Superior temporal gyrus (tissue), 1 donor: ENCODE measurements around the gene PLEKHA1.

Experiments
- DNase-seq: peaks from one replicate; pipeline ENCODE4 v3.0.0-alpha.2; 2016; ENCODE audit errors: extremely low spot score

The PLEKHA1 gene

GRCh38 chr10:122376364-122376961 lies 2.0 kb downstream of the PLEKHA1 start:
- peak; percentile 50 for DNase-seq

DNA sequence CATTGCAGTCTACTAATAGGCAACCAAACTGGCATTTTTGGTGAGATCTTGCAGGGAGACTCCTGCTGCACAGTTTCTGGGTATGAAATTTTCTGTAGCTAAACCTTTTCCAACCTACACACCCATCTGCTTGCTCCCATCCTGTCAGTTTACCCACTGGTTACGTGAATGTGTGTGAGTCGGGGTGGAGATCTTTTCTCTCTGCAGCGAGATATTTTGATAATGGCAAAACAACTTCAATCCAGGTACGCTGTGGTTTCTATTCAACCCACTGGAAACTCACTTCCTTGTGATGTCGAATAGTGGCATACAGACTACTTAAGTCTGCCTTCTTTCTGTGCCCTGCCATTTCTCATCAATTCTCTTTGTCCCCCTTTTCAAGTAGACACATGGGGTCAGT lies 4.5 kb downstream of the PLEKHA1 start:
- DNase-seq: no peak

DNA sequence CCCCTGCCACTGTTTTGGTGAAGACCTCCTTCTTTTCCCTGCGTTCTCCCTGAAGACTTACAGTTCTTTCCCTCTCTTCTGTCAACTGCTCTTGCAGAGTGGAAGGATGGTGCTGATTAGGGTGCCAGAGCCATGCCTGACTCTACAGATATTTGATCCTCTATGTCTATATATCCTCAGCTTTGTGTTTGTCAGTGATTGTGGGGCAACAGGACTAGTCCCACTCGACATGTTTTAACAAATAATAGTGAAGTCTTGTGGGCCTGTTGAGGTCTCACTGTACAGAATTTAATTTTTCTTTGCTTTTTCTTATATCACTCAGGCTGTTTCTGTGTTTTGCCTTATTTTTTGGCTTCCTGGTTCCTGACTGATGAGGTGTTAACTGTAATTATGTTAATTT lies 5.0 kb downstream of the PLEKHA1 start:
- DNase-seq: no peak

DNA sequence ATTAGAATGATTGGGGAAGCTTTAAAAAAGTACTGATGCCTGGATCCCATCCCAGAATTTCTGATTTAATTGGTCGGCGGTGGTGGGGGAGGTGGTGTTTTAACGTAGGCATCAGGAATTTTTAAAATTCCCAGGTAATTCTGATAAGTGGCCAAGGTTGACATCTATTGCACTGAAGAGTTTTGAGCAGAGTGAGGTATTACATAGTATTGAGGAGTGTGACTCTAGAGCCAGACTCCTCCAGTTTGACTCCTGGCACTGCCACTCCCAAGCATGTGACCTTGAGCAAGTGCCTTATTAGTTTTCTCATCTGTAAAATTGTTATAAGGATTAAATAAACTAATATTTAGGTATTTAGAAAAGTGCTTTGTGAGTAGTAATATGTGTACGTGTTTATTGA lies 6.2 kb downstream of the PLEKHA1 start:
- DNase-seq: no peak

- DNase-seq: no peak
These were observed 7.2 kb downstream of the PLEKHA1 start for GRCh38 chr10:122381680-122382079.

DNA sequence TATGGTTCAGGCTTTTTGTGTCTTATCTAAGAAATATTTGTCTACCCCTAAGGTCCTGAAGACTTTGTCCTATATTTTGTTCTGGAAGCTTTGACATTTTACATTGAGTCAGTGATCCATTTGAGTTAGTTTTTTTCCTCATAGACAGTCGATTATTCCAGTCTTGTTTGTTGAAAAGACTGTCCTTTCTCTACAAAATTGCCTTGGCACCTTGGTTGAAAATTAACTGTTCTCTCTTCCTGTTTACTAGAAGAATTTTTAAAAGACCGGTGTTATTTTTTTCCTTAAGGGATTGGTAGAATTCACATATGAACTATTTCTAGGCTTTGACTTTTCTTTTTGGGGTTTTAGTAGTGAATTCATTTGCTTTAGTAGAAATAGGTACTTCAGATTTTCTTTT lies 12.0 kb downstream of the PLEKHA1 start:
- no peak for DNase-seq

DNA sequence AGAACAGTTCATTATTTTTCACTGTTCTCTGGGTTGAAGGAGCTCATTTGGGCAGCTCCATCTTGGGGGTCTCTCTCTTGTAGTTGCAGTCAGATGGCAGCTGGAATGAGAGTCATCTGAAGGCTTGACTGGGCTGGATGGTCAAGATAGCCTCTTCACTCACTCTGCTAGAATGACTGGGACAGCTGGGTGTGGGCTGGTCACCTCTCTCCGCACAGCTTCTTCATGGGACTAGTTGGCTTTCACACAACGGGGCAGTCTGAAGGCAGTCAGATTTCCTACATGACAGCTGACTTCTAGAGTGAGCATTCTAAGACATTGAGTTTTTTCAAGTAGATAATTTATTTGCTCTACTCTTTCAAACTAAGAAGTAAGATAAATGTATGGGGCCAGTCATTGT lies 13.1 kb downstream of the PLEKHA1 start:
- DNase-seq: no peak

- DNase-seq: no peak
These were observed 13.9 kb downstream of the PLEKHA1 start for GRCh38 chr10:122388287-122388997.

DNA sequence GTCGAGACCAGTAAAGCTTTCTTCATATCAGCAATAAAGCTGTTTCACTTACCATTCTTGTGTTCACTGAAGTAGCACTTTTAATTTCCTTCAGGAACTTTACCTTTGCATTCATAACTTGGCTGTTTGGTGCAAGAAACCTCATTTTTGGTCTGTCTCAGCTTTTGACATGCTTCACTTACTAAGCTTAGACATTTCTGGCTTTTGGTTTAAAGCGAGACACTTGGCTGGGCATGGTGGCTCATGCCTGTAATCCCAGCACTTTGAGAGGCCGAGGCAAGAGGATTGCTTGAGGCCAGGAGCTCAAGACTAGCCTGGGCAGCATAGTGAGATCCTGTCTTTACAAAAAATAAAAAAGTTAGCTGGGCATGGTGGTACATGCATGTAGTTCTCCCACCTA lies 15.8 kb downstream of the PLEKHA1 start:
- DNase-seq: no peak

DNA sequence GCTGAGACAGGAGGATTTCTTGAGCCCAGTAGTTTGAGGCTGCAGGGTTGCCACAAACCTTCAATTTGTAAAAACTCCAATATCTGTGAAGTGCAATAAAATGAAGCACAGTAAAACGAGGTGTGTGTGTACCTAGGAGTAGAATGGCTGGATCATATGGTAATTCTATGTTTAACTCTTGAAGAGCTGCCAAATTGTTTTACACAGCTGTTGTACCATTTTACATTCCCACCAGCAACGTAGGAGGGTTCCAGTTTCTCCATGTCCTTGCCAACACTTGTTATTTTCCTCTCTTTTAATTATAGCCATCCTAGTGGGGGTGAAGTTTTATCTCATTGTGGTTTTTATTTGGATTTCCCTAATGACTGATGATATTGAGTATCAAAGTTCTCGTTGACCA lies 16.2 kb downstream of the PLEKHA1 start:
- no peak for DNase-seq

GRCh38 chr10:122391875-122392274 lies 17.4 kb downstream of the PLEKHA1 start:
- DNase-seq: peak; percentile 65

GRCh38 chr10:122392835-122393234 lies 18.3 kb downstream of the PLEKHA1 start:
- no peak for DNase-seq

GRCh38 chr10:122393288-122393687 lies 18.8 kb downstream of the PLEKHA1 start:
- DNase-seq: no peak

GRCh38 chr10:122402548-122403131 lies 28.1 kb downstream of the PLEKHA1 start:
- no peak for DNase-seq

DNA sequence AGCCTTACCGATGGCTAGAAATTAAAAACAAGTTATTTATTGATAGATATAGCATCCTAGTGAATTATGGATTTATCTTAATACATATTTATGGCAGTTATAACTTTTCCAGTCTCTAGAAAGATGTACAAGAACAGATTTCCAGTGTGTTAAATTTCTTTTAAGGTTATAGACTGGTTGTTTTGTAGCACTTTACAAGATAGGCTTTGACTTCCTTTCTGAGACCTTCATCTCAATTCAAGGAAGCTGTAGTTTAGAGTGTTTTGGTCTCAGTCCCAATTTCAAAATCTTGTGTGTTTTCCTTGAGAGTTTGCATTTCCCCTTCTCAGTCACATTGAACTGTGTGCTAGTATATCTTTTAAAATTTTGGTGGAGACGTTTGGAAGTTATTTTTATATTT lies 30.1 kb downstream of the PLEKHA1 start:
- no peak for DNase-seq

- DNase-seq: peak; percentile 69
These were observed 33.0 kb downstream of the PLEKHA1 start for GRCh38 chr10:122407375-122408125.

GRCh38 chr10:122413327-122413726 lies 38.8 kb downstream of the PLEKHA1 start:
- DNase-seq: no peak

DNA sequence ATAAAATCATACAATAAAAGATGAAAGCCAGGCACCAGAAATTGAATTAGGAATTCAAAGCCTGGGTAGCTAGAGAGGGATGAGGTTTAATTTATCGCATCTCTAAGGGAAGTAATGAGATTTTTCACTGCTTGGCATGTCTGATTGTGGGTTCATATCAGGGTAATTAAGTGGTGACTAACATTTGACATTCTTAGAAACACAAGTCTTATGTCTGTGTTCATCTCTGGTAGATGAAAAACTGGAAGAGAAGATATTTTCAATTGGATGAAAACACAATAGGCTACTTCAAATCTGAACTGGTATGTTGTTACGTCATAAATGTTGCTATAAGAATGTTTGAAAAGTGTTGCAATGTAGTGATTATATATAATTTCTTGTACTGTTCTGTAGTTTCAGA lies 43.2 kb downstream of the PLEKHA1 start:
- no peak for DNase-seq

DNA sequence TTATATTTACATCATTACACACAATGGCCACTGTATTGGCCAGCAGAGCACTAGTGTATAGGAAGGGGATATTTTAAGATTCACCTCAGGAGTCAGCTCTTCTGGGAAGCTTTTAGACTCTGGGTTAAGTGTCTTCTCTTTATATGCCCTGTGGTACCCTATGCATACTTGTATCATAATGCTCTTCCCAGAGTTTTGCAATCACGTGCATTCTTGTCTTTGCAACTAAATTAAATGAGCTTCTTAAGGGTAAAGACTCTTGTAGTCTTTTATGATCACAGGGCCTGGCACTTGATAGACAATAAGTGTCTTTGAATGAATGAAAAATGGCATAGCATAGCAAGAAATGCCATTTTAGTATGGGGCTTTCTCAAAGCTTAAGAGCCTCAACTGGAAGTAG lies 44.5 kb downstream of the PLEKHA1 start:
- no peak for DNase-seq

DNA sequence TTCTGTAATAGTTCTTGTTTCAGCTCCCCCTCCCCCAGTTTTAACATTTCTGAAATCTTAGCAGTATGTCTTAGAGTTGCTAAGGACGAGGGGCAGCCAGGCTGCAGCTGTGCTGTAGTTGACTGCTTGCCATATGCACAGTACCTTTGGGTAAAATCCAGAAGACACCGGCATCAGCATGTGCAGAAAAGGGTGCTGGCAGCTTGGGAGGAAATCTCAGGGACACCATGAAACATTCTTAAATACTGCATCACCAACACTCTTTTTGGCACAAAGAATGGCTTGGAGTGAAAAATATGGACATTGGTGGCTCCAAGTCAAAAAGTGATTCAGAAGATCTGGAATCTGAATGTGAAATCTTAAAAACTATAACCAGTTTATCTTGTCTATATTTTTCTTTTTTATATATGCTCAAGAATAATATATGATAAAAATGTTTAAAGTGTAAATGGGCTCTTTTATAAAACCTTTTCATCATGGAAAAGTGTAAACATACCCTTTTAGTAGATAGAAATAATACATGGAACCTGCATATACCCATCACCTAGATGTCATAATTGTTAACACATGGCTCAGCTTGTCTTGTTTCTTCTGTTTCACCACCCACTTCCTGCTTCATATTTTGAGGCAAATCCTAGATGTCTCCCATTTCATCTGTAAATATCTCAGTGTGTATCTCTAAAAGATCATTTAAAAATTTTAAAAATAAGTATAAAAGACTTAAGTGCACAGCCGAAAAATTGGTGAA lies 45.5 kb downstream of the PLEKHA1 start:
- peak; percentile 67 for DNase-seq

DNA sequence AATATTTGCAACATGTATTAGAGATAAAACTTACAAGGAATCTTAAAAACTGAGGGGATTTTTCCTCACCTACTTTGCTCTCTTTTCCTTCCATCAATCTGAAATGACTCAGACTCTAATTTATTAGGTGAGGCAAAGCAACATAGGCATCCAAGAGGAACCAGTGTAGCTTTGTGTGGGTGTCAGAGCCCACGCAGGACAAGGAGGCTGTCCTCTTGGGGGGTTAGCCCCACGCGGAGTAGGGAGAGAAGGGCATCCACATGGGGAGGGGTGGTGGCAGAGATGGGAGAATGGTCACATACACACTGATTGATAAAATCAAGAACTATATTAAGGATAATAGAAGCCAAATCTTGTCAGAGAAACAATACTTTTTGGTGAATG lies 46.1 kb downstream of the PLEKHA1 start:
- no peak for DNase-seq

- DNase-seq: no peak
These were observed 46.6 kb downstream of the PLEKHA1 start for GRCh38 chr10:122421054-122421625.
